Kidney tubule cell (primary cell): ENCODE results near the gene RUNX3.

Experiments
- DNase-seq: peaks from one replicate; pipeline ENCODE4 v3.0.0-alpha.2; 2018; ENCODE audit warnings: low spot score

Gene RUNX3

GRCh38 chr1:24963099-24963872 lies 33.2 kb upstream of the RUNX3 start:
- DNase-seq, result no peak

GRCh38 chr1:24961961-24962861 lies 32.1 kb upstream of the RUNX3 start:
- no peak for DNase-seq

GRCh38 chr1:24961334-24961733 lies 31.3 kb upstream of the RUNX3 start:
- no peak for DNase-seq

- DNase-seq, result no peak
These were observed 30.2 kb upstream of the RUNX3 start for GRCh38 chr1:24960071-24960801.

- DNase-seq, result no peak
These were observed 29.5 kb upstream of the RUNX3 start for GRCh38 chr1:24959623-24959975.

- DNase-seq, result no peak
These were observed 28.9 kb upstream of the RUNX3 start for GRCh38 chr1:24958766-24959622.

- DNase-seq, result no peak
These were observed 28.0 kb upstream of the RUNX3 start for GRCh38 chr1:24957808-24958752.

GRCh38 chr1:24957016-24957807 lies 27.1 kb upstream of the RUNX3 start:
- DNase-seq, result no peak

- DNase-seq, result no peak
These were observed 25.8 kb upstream of the RUNX3 start for GRCh38 chr1:24955779-24956365.

- peak; percentile 63 for DNase-seq
These were observed 25.1 kb upstream of the RUNX3 start for GRCh38 chr1:24955161-24955560.

- no peak for DNase-seq
These were observed 24.6 kb upstream of the RUNX3 start for GRCh38 chr1:24954631-24955030.

- DNase-seq, result no peak
These were observed 23.9 kb upstream of the RUNX3 start for GRCh38 chr1:24954022-24954421.

- DNase-seq, result peak; percentile 64
These were observed 22.4 kb upstream of the RUNX3 start for GRCh38 chr1:24952413-24952841.

GRCh38 chr1:24951810-24952412 lies 21.8 kb upstream of the RUNX3 start:
- DNase-seq, result no peak

- DNase-seq, result no peak
These were observed 21.3 kb upstream of the RUNX3 start for GRCh38 chr1:24951337-24951736.

- DNase-seq, result peak; percentile 31
These were observed 19.3 kb upstream of the RUNX3 start for GRCh38 chr1:24949331-24949881.

- no peak for DNase-seq
These were observed 18.2 kb upstream of the RUNX3 start for GRCh38 chr1:24948079-24948827.
